Stimulated activated CD8-positive, alpha-beta memory T cell treated with anti-CD3 and anti-CD28 coated beads, Interleukin-7, amount 100 ng/mL, for 24 hours (primary cell): ENCODE measurements around the gene NCLN.
"Not testable (repeated sequence)": the region's sequence is repeated elsewhere in the genome, so short reads cannot be mapped to it uniquely, and the experiment has no call there.

Source experiments
- DNase-seq: peaks from one replicate; pipeline ENCODE4 v3.0.0-alpha.2; 2020; ENCODE audit warnings: low read depth

The NCLN gene

GRCh38 chr19:3185461-3186159 lies at the start of gene NCLN:
Gene NCLN, plus strand, starts transcription at chr19:3185930. Its CDS starts 101 bp downstream, at chr19:3186031.
- DNase-seq: peak; percentile 88

GRCh38 chr19:3135961-3136683 lies 49.6 kb upstream of the NCLN start, which contains the start of gene GNA15:
Gene GNA15, plus strand, starts transcription at chr19:3136033. Its CDS starts 418 bp downstream, at chr19:3136451.
- DNase-seq: no peak

- DNase-seq: no peak
Measured at GRCh38 chr19:3136684-3137055, 49.1 kb upstream of the NCLN start.

- no peak for DNase-seq
Measured at GRCh38 chr19:3137119-3137518, 48.6 kb upstream of the NCLN start.

GRCh38 chr19:3138268-3138667 lies 47.5 kb upstream of the NCLN start:
- DNase-seq: no peak

- DNase-seq: no peak
Measured at GRCh38 chr19:3140667-3141038, 45.1 kb upstream of the NCLN start.

- DNase-seq: no peak
Measured at GRCh38 chr19:3142292-3142670, 43.4 kb upstream of the NCLN start.

GRCh38 chr19:3142781-3143337 lies 42.9 kb upstream of the NCLN start:
- DNase-seq: no peak

GRCh38 chr19:3145909-3146676 lies 39.6 kb upstream of the NCLN start:
- no peak for DNase-seq

GRCh38 chr19:3146677-3147100 lies 39.0 kb upstream of the NCLN start:
- DNase-seq: peak; percentile 58

- no peak for DNase-seq
Measured at GRCh38 chr19:3148503-3148902, 37.2 kb upstream of the NCLN start.

GRCh38 chr19:3149089-3149488 lies 36.6 kb upstream of the NCLN start:
- DNase-seq: no peak

- no peak for DNase-seq
Measured at GRCh38 chr19:3149526-3150505, 35.9 kb upstream of the NCLN start.

- no peak for DNase-seq
Measured at GRCh38 chr19:3150739-3151329, 34.9 kb upstream of the NCLN start.

GRCh38 chr19:3151563-3152418 lies 33.9 kb upstream of the NCLN start:
- DNase-seq: no peak

- no peak for DNase-seq
Measured at GRCh38 chr19:3152419-3152780, 33.3 kb upstream of the NCLN start.

GRCh38 chr19:3153286-3154230 lies 32.2 kb upstream of the NCLN start:
- no peak for DNase-seq

- not testable (repeated sequence) for DNase-seq
Measured at GRCh38 chr19:3154447-3154846, 31.3 kb upstream of the NCLN start.
